ENCODE data around the gene MFAP4. TPM values are rescaled to one million over a fixed set of nuclear protein-coding genes. Genes with fewer than 3 reads are reported as not detected.

The MFAP4 gene
- total and polyA plus RNA-seq, 4 donors: 2.1 to 13.3 (median 5.7) TPM

- peaks cover 6 to 22% (median 10%) of the 10 kb centered on the region in 4 donors for H3K36me3 ChIP-seq (ENCODE audit: control insufficient read depth in 4 of 4, insufficient read depth in 3 of 4, low read depth in 1 of 4, low read length in 3 of 4)
- WGBS: 78% methylated on average over 16 of the region's 16 CpGs
Observed at GRCh38 chr17:19384723-19385391, 2.1 kb downstream of the MFAP4 start.

More at GRCh38 chr17:19384723-19385391, 2.1 kb downstream of the MFAP4 start:
- TF ChIP-seq RXRA (IDR thresholded peaks at IDR 0.05) (no peak), MAX (IDR thresholded peaks at IDR 0.05) (no peak), EGR1 (IDR thresholded peaks at IDR 0.05; ENCODE audit: low read depth in 2 of 2) (no peak), REST (IDR thresholded peaks at IDR 0.05) (no peak), HNF4A (conservative IDR thresholded peaks at IDR 0.05) (no peak), YY1 (IDR thresholded peaks at IDR 0.05) (no peak), ATF3 (IDR thresholded peaks at IDR 0.05) (no peak), CTCF (IDR thresholded peaks at IDR 0.05; ENCODE audit: low read depth, low read length, missing input control) (no peak), SP1 (IDR thresholded peaks at IDR 0.05) (no peak), GABPA (IDR thresholded peaks at IDR 0.05 in 1 of 2, conservative IDR thresholded peaks at IDR 0.05 in 1 of 2) (no peak), JUND (IDR thresholded peaks at IDR 0.05) (no peak), RAD21 (IDR thresholded peaks at IDR 0.05) (no peak), FOXA2 (IDR thresholded peaks at IDR 0.05) (no peak), ZBTB33 (IDR thresholded peaks at IDR 0.05) (no peak), TAF1 (conservative IDR thresholded peaks at IDR 0.05) (no peak), NR2F2 (IDR thresholded peaks at IDR 0.05) (no peak), FOXA1 (IDR thresholded peaks at IDR 0.05) (no peak)
- DNase-seq (ENCODE audit: low spot score): no peak
- Histone ChIP-seq H3K4me3 (ENCODE audit: low read depth in 1 of 3, low read length in 3 of 3) (no peak overlapping the region), H3K27me3 (ENCODE audit: control insufficient read depth in 4 of 4, insufficient read depth in 4 of 4, low read length in 3 of 4) (no peaks in the 10 kb centered on the region), H3K9ac (ENCODE audit: low read depth in 1 of 2, low read length in 2 of 2) (no peak overlapping the region), H3K9me3 (ENCODE audit: control insufficient read depth in 4 of 4, low read length in 3 of 4) (no peaks in the 10 kb centered on the region), H3K27ac (ENCODE audit: low read depth in 1 of 2, low read length in 2 of 2) (peak overlapping the region in 1 of 2 donors; percentile 39), H3K4me1 (ENCODE audit: control insufficient read depth in 4 of 4, insufficient read depth in 4 of 4, low read length in 3 of 4) (peaks cover 0 to 4% (median 0%) of the 10 kb centered on the region in 4 donors)

Measured in liver (tissue), 9 donors.